B cell (primary cell): ENCODE results near the gene FAIM2. TPM values are rescaled to one million over a fixed set of nuclear protein-coding genes. Genes with fewer than 3 reads are reported as not detected.

Experiments
- ATAC-seq: fragments of 200-7000 bp; cut with Tn5 transposase; one replicate; pipeline ENCODE4 v1.10.0; 2021; ENCODE audit warnings: low read depth, mild to moderate bottlenecking, moderate number of reproducible peaks, moderate library complexity
- CTCF ChIA-PET: fragments of 350-600 bp; sonication (Branson Sonifier 250); formaldehyde crosslinking; loops from one replicate; lab custom pipeline; 2021; ENCODE audit warnings: antibody characterized with exemption, inconsistent platforms; lab: Charles Lee
- POLR2A ChIA-PET: fragments of 350-600 bp; sonication (Branson Sonifier 250); formaldehyde crosslinking; loops from one replicate; lab custom pipeline; 2021; ENCODE audit warnings: antibody characterized with exemption; lab: Charles Lee
- DNase-seq: peaks from one replicate; pipeline ENCODE4 v3.0.0; 2013
- H2AFZ ChIP-seq: 2 replicates; pipeline ENCODE4 v1.6.1; 2012; ENCODE audit warnings: mild to moderate bottlenecking, low read depth, low read length; ENCODE audit not compliant: insufficient read depth, poor library complexity, severe bottlenecking
- H3K27ac ChIP-seq, 2 donors: 1 replicate in 1 of 2; 2 replicates in 1 of 2; pipeline ENCODE4 v1.5.1; 2012 to 2013; ENCODE audit warnings: low read length in 2 of 2, mild to moderate bottlenecking in 2 of 2, moderate library complexity in 1 of 2
- H3K27me3 ChIP-seq, 4 experiments: fragments of 200-600 bp in 1 of 4; sonication (generic) in 1 of 4; replicated peaks in 1 of 4; 1 replicate in 2 of 4; 2 replicates in 2 of 4; pipeline versions ENCODE4 v1.6.1 to v1.7.0; 2013 to 2016; ENCODE audit warnings: low read length in 3 of 4, mild to moderate bottlenecking in 2 of 4, mixed read lengths in 1 of 4, moderate library complexity in 1 of 4; ENCODE audit not compliant: insufficient read depth in 4 of 4, control insufficient read depth in 3 of 4; ENCODE audit errors: control extremely low read depth in 1 of 4
- H3K36me3 ChIP-seq, 2 experiments: replicated peaks in 1 of 2; 1 replicate in 1 of 2; 2 replicates in 1 of 2; pipeline versions ENCODE4 v1.6.1 to v1.7.1; 2013; ENCODE audit warnings: low read length in 1 of 2; ENCODE audit not compliant: insufficient read depth in 2 of 2, control insufficient read depth in 1 of 2; ENCODE audit errors: control extremely low read depth in 1 of 2, extremely low read depth in 1 of 2
- H3K4me1 ChIP-seq, 2 donors: fragments of 200-600 bp in 1 of 2; sonication (generic) in 1 of 2; 1 replicate in 1 of 2; 2 replicates in 1 of 2; pipeline versions ENCODE4 v1.5.1 to v1.6.1; 2013 to 2017; ENCODE audit warnings: low read length in 2 of 2; ENCODE audit not compliant: control insufficient read depth in 2 of 2, insufficient read depth in 2 of 2
- H3K4me2 ChIP-seq: replicated peaks from 2 replicates; pipeline ENCODE3; 2012; ENCODE audit warnings: mild to moderate bottlenecking, low read depth, low read length; ENCODE audit not compliant: poor library complexity, severe bottlenecking
- H3K4me3 ChIP-seq, 5 experiments: fragments of 200-600 bp in 1 of 5; sonication (generic) in 1 of 5; 1 replicate in 3 of 5; 2 replicates in 2 of 5; pipeline versions ENCODE4 v1.5.1 to v1.7.0; 2011 to 2016; ENCODE audit warnings: low read length in 4 of 5, mild to moderate bottlenecking in 4 of 5, low read depth in 2 of 5, control low read depth in 1 of 5, moderate library complexity in 1 of 5; ENCODE audit not compliant: insufficient read depth in 1 of 5; ENCODE audit errors: control extremely low read depth in 1 of 5, extremely low read depth in 1 of 5
- H3K79me2 ChIP-seq: fragments of 200-600 bp; sonication (generic); one replicate; pipeline ENCODE4 v1.6.0; 2016; ENCODE audit warnings: low read length; ENCODE audit not compliant: control insufficient read depth, insufficient read depth
- H3K9ac ChIP-seq: fragments of 200-600 bp; sonication (generic); 2 replicates; pipeline ENCODE4 v1.6.1; 2017; ENCODE audit warnings: mild to moderate bottlenecking, low read length, moderate library complexity
- H3K9me3 ChIP-seq, 3 donors: one replicate each; pipeline versions ENCODE4 v1.6.1 to v1.7.1; 2013; ENCODE audit warnings: low read length in 2 of 3; ENCODE audit not compliant: control insufficient read depth in 2 of 3, insufficient read depth in 1 of 3; ENCODE audit errors: control extremely low read depth in 1 of 3
- H4K20me1 ChIP-seq: 2 replicates; pipeline ENCODE4 v1.6.0; 2012; ENCODE audit warnings: mild to moderate bottlenecking, low read length; ENCODE audit not compliant: insufficient read depth, control insufficient read depth, poor library complexity, severe bottlenecking
- H3K27ac Mint-ChIP-seq: one replicate; pipeline ENCODE4 v1.8.0; 2021; ENCODE audit warnings: mixed read lengths
- H3K27me3 Mint-ChIP-seq: one replicate; pipeline ENCODE4 v1.8.0; 2021; ENCODE audit warnings: mixed read lengths
- H3K4me1 Mint-ChIP-seq: one replicate; pipeline ENCODE4 v1.8.0; 2021; ENCODE audit warnings: mixed read lengths
- H3K4me3 Mint-ChIP-seq: one replicate; pipeline ENCODE4 v1.8.0; 2021; ENCODE audit warnings: mixed read lengths
- H3K9me3 Mint-ChIP-seq: one replicate; pipeline ENCODE4 v1.8.0; 2022; ENCODE audit warnings: mixed read lengths; ENCODE audit not compliant: insufficient read depth
- CTCF ChIP-seq: fragments of 200-600 bp; IDR thresholded peaks from one replicate; pipeline ENCODE4 v1.8.0; 2022; ENCODE audit warnings: antibody characterized with exemption, mild to moderate bottlenecking
- EZH2 ChIP-seq: IDR thresholded peaks from 2 replicates; pipeline ENCODE4 v1.6.1; 2012; ENCODE audit warnings: borderline replicate concordance, low read depth, mild to moderate bottlenecking, moderate library complexity, low read length; ENCODE audit not compliant: insufficient read depth, poor library complexity, severe bottlenecking
- WGBS: methylation state at CpG from one replicate; pipeline ENCODE4 v1.1.5; 2013; ENCODE audit warnings: missing lambda C conversion rate; ENCODE audit not compliant: insufficient coverage; 5-methylcytosine and 5-hydroxymethylcytosine counted together
- intact Hi-C: fragments of 100-400 bp; cut with micrococcal nuclease; formaldehyde crosslinking; loops from one replicate; pipeline ENCODE4 v1.10.0; 2022
- polyA plus RNA-seq: library from polyadenylated mRNA; depleted of rRNA; stranded (reverse); fragments of >200 nt; gene quantifications from 2 replicates; pipeline ENCODE4 v1.2.3, GENCODE V29; 2012
- total RNA-seq, 2 donors: library from RNA; stranded (reverse); fragments of 120-200 nt in 1 of 2; gene quantifications; 1 replicate in 1 of 2; 2 replicates in 1 of 2; pipeline versions ENCODE4 v1.2.3 to v1.2.4, GENCODE V29; 2013 to 2022

Gene FAIM2
- total and polyA plus RNA-seq, 2 donors (not counting 1 experiment from before 2014, with no cell fraction given), result not detected

GRCh38 chr12:49890096-49890461, 13.6 kb downstream of the FAIM2 start:
- WGBS, result 96% methylated on average over 3 of the region's 4 CpGs
- no peaks in the 10 kb centered on the region for H4K20me1 ChIP-seq
- no peak for TF ChIP-seq CTCF
- TF ChIP-seq EZH2, result no peak
- intact Hi-C loops, result no loop called here
- no peak overlapping the region for H3K4me3 ChIP-seq
- Mint-ChIP-seq H3K4me1 (peaks cover 6% of the 10 kb centered on the region), H3K27me3 (peaks cover 22% of the 10 kb centered on the region), H3K9me3 (no peaks in the 10 kb centered on the region), H3K4me3 (no peak overlapping the region), H3K27ac (no peak overlapping the region)
- no peak for ATAC-seq
- peaks cover 0 to 9% (median 0%) of the 10 kb centered on the region in 4 experiments for H3K27me3 ChIP-seq
- ChIA-PET POLR2A (no interaction called here), CTCF (interaction anchor here (1.0 kb wide), 1 partner anchor 23 kb away, joined by 5 read pairs; no protein-coding TSS in a partner anchor)
- no peaks in the 10 kb centered on the region for H3K79me2 ChIP-seq
- no peaks in the 10 kb centered on the region for H3K36me3 ChIP-seq
- H3K4me2 ChIP-seq, result no peak overlapping the region
- no peak overlapping the region for H3K9ac ChIP-seq
- DNase-seq, result no peak
- H2AFZ ChIP-seq, result no peak overlapping the region
- no peak overlapping the region for H3K27ac ChIP-seq
- peaks cover 0 to 8% of the 10 kb centered on the region in 2 donors for H3K4me1 ChIP-seq
- peaks cover 0 to 5% (median 0%) of the 10 kb centered on the region in 3 donors for H3K9me3 ChIP-seq

- peaks cover 0 to 9% (median 0%) of the 10 kb centered on the region in 4 experiments for H3K27me3 ChIP-seq
- no peak overlapping the region for H3K27ac Mint-ChIP-seq
- CTCF ChIA-PET, result interaction anchor here (1.0 kb wide), 1 partner anchor 22 kb away, joined by 5 read pairs; no protein-coding TSS in a partner anchor
- H3K36me3 ChIP-seq, result no peaks in the 10 kb centered on the region
- ATAC-seq (no peak), DNase-seq (no peak)
- no peak overlapping the region for H3K27ac ChIP-seq
- peaks cover 23% of the 10 kb centered on the region for H3K27me3 Mint-ChIP-seq
- no peak overlapping the region for H3K4me3 ChIP-seq
- intact Hi-C loops, result no loop called here
- H3K9me3 ChIP-seq, result peaks cover 0 to 5% (median 0%) of the 10 kb centered on the region in 3 donors
- H3K9me3 Mint-ChIP-seq, result no peaks in the 10 kb centered on the region
- POLR2A ChIA-PET, result no interaction called here
- no peak for TF ChIP-seq EZH2
- no peak for TF ChIP-seq CTCF
- 98% methylated on average over 9 of the region's 10 CpGs for WGBS
- no peaks in the 10 kb centered on the region for H4K20me1 ChIP-seq
- H3K4me2 ChIP-seq, result no peak overlapping the region
- no peak overlapping the region for H3K9ac ChIP-seq
- H2AFZ ChIP-seq, result no peak overlapping the region
- peaks cover 0 to 7% of the 10 kb centered on the region in 2 donors for H3K4me1 ChIP-seq
- no peak overlapping the region for H3K4me3 Mint-ChIP-seq
- H3K4me1 Mint-ChIP-seq, result peaks cover 5% of the 10 kb centered on the region
- H3K79me2 ChIP-seq, result no peaks in the 10 kb centered on the region
Observed at GRCh38 chr12:49889361-49890095, 14.2 kb downstream of the FAIM2 start.
